ENCODE measurements around the gene SIGMAR1.

DNA sequence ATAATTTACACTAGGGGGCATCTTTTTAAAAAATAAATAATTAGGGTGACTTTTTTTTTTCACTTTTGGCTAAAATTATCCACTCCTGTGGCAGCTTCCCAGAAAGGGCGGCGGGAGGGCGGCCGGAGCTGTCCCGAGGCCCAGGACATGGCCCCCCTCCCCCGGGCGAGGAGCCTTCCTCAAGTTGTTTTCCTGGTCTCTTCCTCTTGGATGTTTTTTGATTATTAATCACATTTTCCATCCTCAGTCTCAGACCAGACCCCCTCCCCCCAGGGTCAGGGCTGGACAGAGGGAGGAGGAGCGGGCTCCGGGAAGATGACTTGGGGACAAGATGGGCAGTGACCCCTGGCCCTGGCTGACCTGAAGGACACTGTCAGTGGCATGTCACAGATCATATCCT lies 43.4 kb downstream of the SIGMAR1 start:
- TF ChIP-seq CTCF (IDR thresholded peaks at IDR 0.05; ENCODE audit: low read length) = no peak
- TF ChIP-seq EZH2 (IDR thresholded peaks at IDR 0.05; ENCODE audit: borderline replicate concordance, low read length) = no peak
